ENCODE results near the gene FAM120B. TPM values are rescaled to one million over a fixed set of nuclear protein-coding genes. Genes with fewer than 3 reads are reported as not detected.
A peak's percentile ranks its signal among the peaks of the same experiment; 100 is the strongest.

FAM120B gene
- total and polyA plus RNA-seq, 2 of the 4 experiments (the other 2 are of a cell fraction) = 15.3 to 28.0 TPM

DNA sequence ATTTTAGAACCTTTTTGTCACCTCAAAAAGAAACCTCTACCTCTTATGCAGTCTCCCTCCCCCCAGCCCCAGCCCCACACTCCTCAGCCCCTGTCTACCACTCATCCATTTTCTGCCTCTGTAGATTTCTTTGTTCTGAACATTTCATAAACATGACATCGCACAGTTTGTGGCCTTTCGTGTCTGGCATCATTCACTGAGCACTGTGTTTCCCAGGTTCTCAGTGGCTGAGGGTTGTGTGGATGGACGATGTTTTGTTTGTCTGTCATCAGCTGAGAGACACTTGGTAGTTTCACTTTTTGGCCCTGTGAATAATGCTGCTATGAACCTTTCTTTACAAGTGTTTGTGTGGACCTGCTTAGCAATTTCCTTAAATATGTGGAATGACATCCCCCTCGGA, 64.5 kb downstream of the FAM120B start:
- H3K79me1 ChIP-seq (ENCODE audit: low read depth in 1 of 2, low read length in 2 of 2) = peaks cover 2 to 12% of the 10 kb centered on the region in 2 experiments; a peak in 3 of 4 replicates
- no peak overlapping the region for H2BK15ac ChIP-seq (ENCODE audit: low read depth, low read length)
- BruUV-seq (replicated peaks) = no TSS peak
- no peak overlapping the region; the same call in 1 of the 2 replicates for H4K5ac ChIP-seq (ENCODE audit: low read depth, low read length)
- H3K4me2 ChIP-seq (ENCODE audit: low read depth, low read length) = no peak overlapping the region
- H3K4me1 ChIP-seq (ENCODE audit: control insufficient read depth, insufficient read depth, low read length) = no peaks in the 10 kb centered on the region; the same call in 1 of the 2 replicates
- H3K27me3 ChIP-seq (ENCODE audit: control insufficient read depth, insufficient read depth, low read length) = no peaks in the 10 kb centered on the region
- no peak overlapping the region for H3K4ac ChIP-seq (ENCODE audit: low read depth, low read length)
- H3K9me1 ChIP-seq (ENCODE audit: insufficient read depth, low read length) = peaks cover 4% of the 10 kb centered on the region; the same call in 1 of the 2 replicates
- dilution Hi-C loops (cut with HindIII; ENCODE audit: low sequenced_read_pairs, unreplicated experiment) = no loop called here
- intact Hi-C loops (cut with micrococcal nuclease) = no loop called here
- no peak overlapping the region for H2BK5ac ChIP-seq (ENCODE audit: low read depth, low read length, poor library complexity, severe bottlenecking)
- H3K14ac ChIP-seq (replicated peaks; ENCODE audit: low read depth, low read length) = no peak overlapping the region
- ChIA-PET POLR2A (ENCODE audit: unreplicated experiment) (no interaction called here), CTCF (interaction anchor here (1.2 kb wide), 1 partner anchor 8 kb away, joined by 4 read pairs; no protein-coding TSS in a partner anchor)
- no peak overlapping the region for H3K18ac ChIP-seq (ENCODE audit: low read depth, low read length)
- no peak for TF ChIP-seq NFE2L2 (IDR thresholded peaks at IDR 0.05; ENCODE audit: low read depth, low read length)
- TF ChIP-seq, protein P1, sequence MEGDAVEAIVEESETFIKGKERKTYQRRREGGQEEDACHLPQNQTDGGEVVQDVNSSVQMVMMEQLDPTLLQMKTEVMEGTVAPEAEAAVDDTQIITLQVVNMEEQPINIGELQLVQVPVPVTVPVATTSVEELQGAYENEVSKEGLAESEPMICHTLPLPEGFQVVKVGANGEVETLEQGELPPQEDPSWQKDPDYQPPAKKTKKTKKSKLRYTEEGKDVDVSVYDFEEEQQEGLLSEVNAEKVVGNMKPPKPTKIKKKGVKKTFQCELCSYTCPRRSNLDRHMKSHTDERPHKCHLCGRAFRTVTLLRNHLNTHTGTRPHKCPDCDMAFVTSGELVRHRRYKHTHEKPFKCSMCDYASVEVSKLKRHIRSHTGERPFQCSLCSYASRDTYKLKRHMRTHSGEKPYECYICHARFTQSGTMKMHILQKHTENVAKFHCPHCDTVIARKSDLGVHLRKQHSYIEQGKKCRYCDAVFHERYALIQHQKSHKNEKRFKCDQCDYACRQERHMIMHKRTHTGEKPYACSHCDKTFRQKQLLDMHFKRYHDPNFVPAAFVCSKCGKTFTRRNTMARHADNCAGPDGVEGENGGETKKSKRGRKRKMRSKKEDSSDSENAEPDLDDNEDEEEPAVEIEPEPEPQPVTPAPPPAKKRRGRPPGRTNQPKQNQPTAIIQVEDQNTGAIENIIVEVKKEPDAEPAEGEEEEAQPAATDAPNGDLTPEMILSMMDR (conservative IDR thresholded peaks at IDR 0.05; ENCODE audit: low read depth, low read length) = no peak
- no peak for TF ChIP-seq POLR2A (IDR thresholded peaks at IDR 0.05; ENCODE audit: low read depth, low read length)
- TF ChIP-seq BHLHE40 (IDR thresholded peaks at IDR 0.05; ENCODE audit: low read depth, low read length) = no peak
- no peak for TF ChIP-seq MAZ (IDR thresholded peaks at IDR 0.05; ENCODE audit: borderline replicate concordance, low read depth, low read length)
- no peak for TF ChIP-seq RAD21 (IDR thresholded peaks at IDR 0.05; ENCODE audit: low read length)
- TF ChIP-seq CEBPB (IDR thresholded peaks at IDR 0.05; ENCODE audit: low read depth, low read length) = no peak
- no peak for TF ChIP-seq CHD1 (IDR thresholded peaks at IDR 0.05; ENCODE audit: low read depth, low read length)
- TF ChIP-seq MAFK (IDR thresholded peaks at IDR 0.05; ENCODE audit: low read depth, low read length) = no peak
- no peak overlapping the region for H3K27ac ChIP-seq (ENCODE audit: insufficient read depth, low read length)
- ATAC-seq (ENCODE audit: low read depth) = no peak
- peak; percentile 30 for DNase-seq
- no peak overlapping the region for H2BK120ac ChIP-seq (ENCODE audit: low read depth, low read length)
- no peak overlapping the region for H2AFZ ChIP-seq (replicated peaks; ENCODE audit: low read length, poor library complexity)
- no peak overlapping the region for H3K4me3 ChIP-seq (ENCODE audit: insufficient read depth, low read depth, low read length)
- no peak overlapping the region for H2AK5ac ChIP-seq (ENCODE audit: low read depth, low read length)
- no peak overlapping the region for H4K91ac ChIP-seq (ENCODE audit: insufficient read depth, low read depth, low read length)
- H2AK9ac ChIP-seq (replicated peaks; ENCODE audit: low read depth, low read length, poor library complexity) = no peak overlapping the region
- 0 out of 2 replicates have a peak overlapping the region, but pooled peaks have one; percentile 45 for H3K23ac ChIP-seq (ENCODE audit: low read depth, low read length)
- H3K9me3 ChIP-seq (ENCODE audit: control insufficient read depth, insufficient read depth, low read length) = no peaks in the 10 kb centered on the region
- no peak overlapping the region for H3K56ac ChIP-seq (ENCODE audit: extremely low read depth, insufficient read depth, low read length)
- no CpG with 5 or more reads among the region's 4 CpGs for WGBS, 2 experiments (ENCODE audit: extremely low coverage in 2 of 2, insufficient read length in 1 of 2)
- no peak overlapping the region for H2BK20ac ChIP-seq (ENCODE audit: low read depth, low read length)
- no peak overlapping the region for H4K8ac ChIP-seq (ENCODE audit: low read depth in 2 of 2, low read length in 2 of 2)
- H3K36me3 ChIP-seq (ENCODE audit: control insufficient read depth, insufficient read depth, low read length) = peaks cover 16% of the 10 kb centered on the region
- H3K9ac ChIP-seq (ENCODE audit: low read depth, low read length) = peak overlapping the region; percentile 51
- in situ Hi-C loops (cut with MboI; ENCODE audit: low sequenced_read_pairs) = no loop called here
- no peaks in the 10 kb centered on the region for H4K20me1 ChIP-seq (ENCODE audit: insufficient read depth, low read length)
